Measurements from ENCODE around the gene COX7C.
"Not testable (repeated sequence)": the region's sequence is repeated elsewhere in the genome, so short reads cannot be mapped to it uniquely, and the experiment has no call there.

Gene COX7C, protein sequence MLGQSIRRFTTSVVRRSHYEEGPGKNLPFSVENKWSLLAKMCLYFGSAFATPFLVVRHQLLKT

DNA sequence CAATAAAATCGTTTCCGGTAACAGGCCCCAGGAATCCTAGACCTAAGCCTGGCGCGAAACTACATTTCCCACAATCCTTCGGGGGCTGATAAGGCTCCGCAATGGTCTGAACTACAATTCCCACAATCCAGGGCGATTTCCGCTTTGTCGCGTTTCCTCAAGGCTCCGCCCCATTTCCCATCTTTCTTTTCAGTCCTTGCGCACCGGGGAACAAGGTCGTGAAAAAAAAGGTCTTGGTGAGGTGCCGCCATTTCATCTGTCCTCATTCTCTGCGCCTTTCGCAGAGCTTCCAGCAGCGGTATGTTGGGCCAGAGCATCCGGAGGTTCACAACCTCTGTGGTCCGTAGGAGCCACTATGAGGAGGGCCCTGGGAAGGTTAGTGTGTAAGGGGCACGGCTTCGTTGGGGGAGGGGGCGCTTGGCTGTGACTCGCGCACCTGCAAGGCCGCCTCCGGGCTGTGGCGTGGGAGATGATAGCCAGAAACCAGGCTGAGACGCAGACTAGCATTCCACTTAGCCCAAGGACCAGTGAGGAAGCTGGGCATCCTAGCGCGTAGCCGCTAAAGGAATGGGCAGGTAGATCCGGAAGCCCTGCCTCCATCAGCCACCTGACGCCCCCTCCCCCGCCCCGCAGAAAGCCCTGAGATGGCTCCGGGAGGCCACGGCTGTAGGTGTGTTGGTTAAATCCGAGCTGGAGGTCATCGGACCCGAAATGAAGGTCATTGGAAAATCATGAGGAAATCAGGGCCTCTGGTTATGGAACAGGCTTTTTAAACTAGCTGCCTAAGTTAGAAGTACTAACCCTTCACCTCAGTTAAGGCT lies at the start of gene COX7C:
COX7C (plus strand) TSS at position 186 of the 821 bp plus-strand sequence; CDS start at position 301, 115 bp downstream.
- Histone ChIP-seq H3K27ac (peak within 1 kb of the TSS; percentile 57), H3K27me3 (peaks cover 7% of the 10 kb centered on the region), H3K36me3 (peaks cover 35% of the 10 kb centered on the region), H3K4me3 (ENCODE audit: low read depth in 1 of 2, low read length in 1 of 2) (peak within 1 kb of the TSS; percentile 73 to 74), H3K9me3 (no peaks in the 10 kb centered on the region), H3K4me1 (ENCODE audit: control insufficient read depth in 1 of 2, insufficient read depth in 1 of 2, low read depth in 1 of 2, low read length in 1 of 2) (peaks cover 5 to 7% of the 10 kb centered on the region in 2 experiments)
- TF ChIP-seq, protein P1, sequence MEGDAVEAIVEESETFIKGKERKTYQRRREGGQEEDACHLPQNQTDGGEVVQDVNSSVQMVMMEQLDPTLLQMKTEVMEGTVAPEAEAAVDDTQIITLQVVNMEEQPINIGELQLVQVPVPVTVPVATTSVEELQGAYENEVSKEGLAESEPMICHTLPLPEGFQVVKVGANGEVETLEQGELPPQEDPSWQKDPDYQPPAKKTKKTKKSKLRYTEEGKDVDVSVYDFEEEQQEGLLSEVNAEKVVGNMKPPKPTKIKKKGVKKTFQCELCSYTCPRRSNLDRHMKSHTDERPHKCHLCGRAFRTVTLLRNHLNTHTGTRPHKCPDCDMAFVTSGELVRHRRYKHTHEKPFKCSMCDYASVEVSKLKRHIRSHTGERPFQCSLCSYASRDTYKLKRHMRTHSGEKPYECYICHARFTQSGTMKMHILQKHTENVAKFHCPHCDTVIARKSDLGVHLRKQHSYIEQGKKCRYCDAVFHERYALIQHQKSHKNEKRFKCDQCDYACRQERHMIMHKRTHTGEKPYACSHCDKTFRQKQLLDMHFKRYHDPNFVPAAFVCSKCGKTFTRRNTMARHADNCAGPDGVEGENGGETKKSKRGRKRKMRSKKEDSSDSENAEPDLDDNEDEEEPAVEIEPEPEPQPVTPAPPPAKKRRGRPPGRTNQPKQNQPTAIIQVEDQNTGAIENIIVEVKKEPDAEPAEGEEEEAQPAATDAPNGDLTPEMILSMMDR (IDR thresholded peaks at IDR 0.05) = no peak

DNA sequence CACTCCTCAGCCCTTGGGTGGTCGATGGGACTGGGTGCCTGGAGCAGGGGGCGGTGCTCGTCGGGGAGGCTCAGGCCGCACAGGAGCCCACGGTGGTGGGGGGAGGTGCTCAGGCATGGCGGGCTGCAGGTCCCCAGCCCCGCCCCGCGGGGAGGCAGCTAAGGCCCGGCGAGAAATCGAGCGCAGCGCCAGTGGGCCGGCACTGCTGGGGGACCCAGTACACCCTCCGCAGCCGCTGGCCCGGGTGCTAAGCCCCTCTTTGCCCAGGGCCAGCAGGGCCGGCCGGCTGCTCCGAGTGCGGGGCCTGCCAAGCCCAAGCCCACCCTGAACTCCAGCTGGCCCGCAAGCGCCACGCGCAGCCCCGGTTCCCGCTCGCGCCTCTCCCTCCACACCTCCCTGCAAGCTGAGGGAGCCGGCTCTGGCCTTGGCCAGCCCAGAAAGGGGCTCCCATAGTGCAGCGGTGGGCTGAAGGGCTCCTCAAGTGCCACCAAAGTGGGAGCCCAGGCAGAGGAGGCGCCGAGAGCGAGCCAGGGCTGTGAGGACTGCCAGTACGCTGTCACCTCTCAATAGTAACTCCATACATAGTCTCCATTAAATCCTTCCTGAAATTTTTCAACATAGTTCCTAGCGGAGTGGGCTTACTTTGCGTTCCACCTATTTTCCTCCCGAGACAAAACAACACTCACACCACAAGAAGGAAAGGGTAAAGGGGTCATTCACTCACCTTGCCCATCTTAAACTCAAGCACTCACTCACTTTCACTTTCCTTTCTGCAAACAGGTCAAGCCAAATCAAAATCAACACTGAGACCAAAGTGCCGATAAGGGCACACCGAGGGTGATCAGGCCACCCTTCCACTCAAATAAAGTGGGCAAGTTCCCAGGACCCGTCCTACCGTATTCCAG lies 48.0 kb upstream of the COX7C start:
- H3K9me3 ChIP-seq; H3K4me3 ChIP-seq (ENCODE audit: low read depth in 1 of 2, low read length in 1 of 2); H3K27ac ChIP-seq; H3K27me3 ChIP-seq; H3K4me1 ChIP-seq (ENCODE audit: control insufficient read depth in 1 of 2, insufficient read depth in 1 of 2, low read depth in 1 of 2, low read length in 1 of 2); H3K36me3 ChIP-seq: not testable (repeated sequence)

DNA sequence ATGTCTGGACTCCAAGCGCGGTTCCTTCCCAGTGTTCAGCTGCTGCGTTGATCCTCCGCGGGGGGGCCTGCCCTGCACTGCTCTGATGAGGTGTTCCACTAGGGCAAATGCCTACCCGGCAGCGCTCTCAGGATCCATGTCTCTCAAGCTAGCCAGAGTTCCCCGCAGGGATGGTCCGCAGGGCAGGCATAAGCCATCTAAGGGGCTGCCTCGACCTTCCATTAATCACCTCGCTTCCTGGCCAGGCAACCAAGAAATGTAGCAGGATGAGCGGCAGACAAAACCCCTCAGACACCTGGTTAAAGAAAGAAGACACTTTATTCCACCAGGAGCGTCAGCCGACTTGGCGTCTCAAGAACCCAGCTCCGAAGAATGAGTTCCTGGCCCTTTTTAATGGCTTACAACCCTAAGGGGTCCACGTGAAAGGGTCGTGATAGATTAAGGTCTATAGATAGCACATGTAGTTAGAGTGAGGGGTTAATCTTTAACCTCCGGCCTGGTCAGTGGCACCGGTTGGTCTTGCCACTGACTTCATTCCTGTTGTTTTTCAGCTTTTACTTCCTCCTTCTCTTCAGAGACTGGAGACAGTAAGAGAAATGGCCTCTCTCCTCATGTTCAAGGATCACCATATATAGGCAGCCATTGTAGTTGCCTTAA lies 47.2 kb upstream of the COX7C start:
- Histone ChIP-seq H3K36me3 (no peaks in the 10 kb centered on the region), H3K4me3 (ENCODE audit: low read depth in 1 of 2, low read length in 1 of 2) (no peak overlapping the region), H3K9me3 (no peaks in the 10 kb centered on the region), H3K4me1 (ENCODE audit: control insufficient read depth in 1 of 2, insufficient read depth in 1 of 2, low read depth in 1 of 2, low read length in 1 of 2) (no peaks in the 10 kb centered on the region), H3K27me3 (no peaks in the 10 kb centered on the region), H3K27ac (no peak overlapping the region)
- TF ChIP-seq, protein P1 (IDR thresholded peaks at IDR 0.05) = no peak

DNA sequence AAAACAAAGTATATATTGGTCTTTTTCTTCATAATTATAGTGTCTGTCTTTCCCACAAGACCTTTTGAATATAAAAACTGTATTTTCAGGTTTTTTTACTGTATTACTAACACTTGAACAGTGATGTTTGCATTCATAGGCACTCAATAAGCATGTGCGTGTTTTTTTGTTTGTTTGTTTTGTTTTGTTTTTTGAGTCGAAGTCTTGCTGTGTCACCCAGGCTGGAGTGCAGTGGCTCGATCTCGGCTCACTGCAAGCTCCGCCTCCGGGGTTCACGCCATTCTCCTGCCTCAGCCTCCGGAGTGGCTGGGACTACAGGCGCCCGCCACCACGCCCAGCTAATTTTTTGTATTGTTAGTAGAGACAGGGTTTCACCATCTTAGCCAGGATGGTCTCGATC lies 46.6 kb upstream of the COX7C start:
- H3K36me3 ChIP-seq; H3K27me3 ChIP-seq; H3K4me3 ChIP-seq (ENCODE audit: low read depth in 1 of 2, low read length in 1 of 2); H3K27ac ChIP-seq; H3K4me1 ChIP-seq (ENCODE audit: control insufficient read depth in 1 of 2, insufficient read depth in 1 of 2, low read depth in 1 of 2, low read length in 1 of 2); H3K9me3 ChIP-seq: not testable (repeated sequence)

DNA sequence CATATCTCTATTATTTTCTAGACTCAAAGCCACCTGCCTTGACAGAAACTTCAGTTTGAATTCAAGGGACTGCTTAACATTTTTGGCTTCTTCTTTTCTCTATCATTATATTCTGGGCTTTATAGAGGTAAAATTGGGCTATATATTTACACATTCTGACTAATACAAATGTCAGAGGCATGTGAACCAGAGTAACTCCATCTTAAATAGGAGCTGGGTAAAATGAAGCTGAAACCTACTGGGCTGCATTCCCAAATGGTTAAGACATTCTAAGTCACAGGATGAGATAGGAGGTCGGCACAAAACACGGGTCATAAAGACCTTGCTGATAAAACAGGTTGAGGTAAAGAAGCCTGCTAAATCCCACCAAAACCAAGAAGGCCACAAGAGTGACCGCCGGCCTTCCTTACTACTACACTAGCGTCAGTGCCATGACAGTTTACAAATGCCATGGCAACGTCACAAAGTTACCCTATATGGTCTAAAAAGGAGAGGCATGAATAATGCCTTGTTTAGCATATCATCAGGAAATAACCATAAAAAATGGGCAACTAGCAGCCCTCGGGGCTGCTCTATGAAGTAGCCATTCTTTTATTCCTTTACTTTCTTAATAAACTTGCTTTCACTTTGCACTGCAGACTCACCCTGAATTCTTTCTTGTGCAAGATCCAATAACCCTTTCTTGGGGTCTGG lies 44.8 kb upstream of the COX7C start:
- TF ChIP-seq, protein P1 (IDR thresholded peaks at IDR 0.05) = no peak
- no peaks in the 10 kb centered on the region for H3K36me3 ChIP-seq
- no peaks in the 10 kb centered on the region for H3K4me1 ChIP-seq (ENCODE audit: control insufficient read depth in 1 of 2, insufficient read depth in 1 of 2, low read depth in 1 of 2, low read length in 1 of 2)
- H3K4me3 ChIP-seq (ENCODE audit: low read depth in 1 of 2, low read length in 1 of 2) = no peak overlapping the region
- no peaks in the 10 kb centered on the region for H3K27me3 ChIP-seq
- no peaks in the 10 kb centered on the region for H3K9me3 ChIP-seq
- H3K27ac ChIP-seq = no peak overlapping the region

DNA sequence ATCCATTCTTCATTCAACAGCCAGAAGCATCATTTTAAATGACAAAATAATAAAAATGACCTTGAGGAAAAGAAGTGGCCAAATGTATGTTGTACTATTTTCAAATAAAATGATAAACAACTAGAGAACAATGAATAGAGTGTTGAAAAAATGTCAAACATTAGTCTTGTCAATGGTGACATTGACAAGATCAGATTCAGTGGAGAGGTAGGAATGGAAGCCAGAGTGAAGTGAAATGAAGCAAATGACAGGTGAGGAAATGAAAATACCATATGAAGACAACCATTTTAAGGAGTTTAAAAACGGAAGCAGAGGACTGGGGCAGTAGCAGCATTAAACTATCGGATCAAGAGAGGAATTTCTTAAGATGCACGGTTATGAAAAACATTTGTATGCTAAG lies 38.2 kb upstream of the COX7C start:
- Histone ChIP-seq H3K4me1 (ENCODE audit: control insufficient read depth in 1 of 2, insufficient read depth in 1 of 2, low read depth in 1 of 2, low read length in 1 of 2) (no peaks in the 10 kb centered on the region), H3K4me3 (ENCODE audit: low read depth in 1 of 2, low read length in 1 of 2) (no peak overlapping the region), H3K27me3 (no peaks in the 10 kb centered on the region), H3K27ac (no peak overlapping the region), H3K9me3 (no peaks in the 10 kb centered on the region), H3K36me3 (no peaks in the 10 kb centered on the region)
- TF ChIP-seq, protein P1 (IDR thresholded peaks at IDR 0.05) = no peak

All from neutrophil (primary cell).